Esophagus squamous epithelium (tissue), 4 donors: ENCODE results near the gene PRTG.

Experiments used
- POLR2A ChIP-seq, 4 donors: fragments of 450-650 bp; IDR thresholded peaks; one replicate each; pipeline ENCODE4 v1.6.1; 2017; ENCODE audit warnings: antibody characterized with exemption in 4 of 4, mild to moderate bottlenecking in 4 of 4, moderate library complexity in 3 of 4
- TF ChIP-seq, protein P1 (sequence below), 6 experiments: fragments of 450-650 bp in 4 of 6; fragments of 200-600 bp in 2 of 6; sonication (generic) in 2 of 6; IDR thresholded peaks; one replicate each; pipeline ENCODE4 v1.5.1; 2016 to 2019; ENCODE audit warnings: antibody characterized with exemption in 6 of 6, mild to moderate bottlenecking in 4 of 6, moderate library complexity in 4 of 6

DNA sequence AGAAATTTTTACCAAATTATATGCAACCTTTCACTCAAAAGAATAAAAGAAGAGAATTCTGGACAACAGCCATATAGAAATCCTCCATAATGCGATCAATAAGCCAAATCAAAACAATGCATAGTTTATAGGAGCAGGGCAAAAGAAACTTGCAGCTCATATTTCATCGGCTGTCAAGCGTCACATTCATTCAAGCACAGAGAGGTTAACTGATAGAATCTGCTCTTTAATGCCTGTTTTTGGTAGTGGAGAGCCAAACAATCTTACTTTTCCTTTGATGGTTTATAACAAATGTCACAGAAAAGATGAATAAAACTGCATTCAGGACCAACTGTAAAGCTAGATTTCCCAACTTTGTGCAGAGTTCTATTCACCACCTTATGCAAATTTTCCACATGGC, 35.4 kb downstream of the PRTG start:
- TF ChIP-seq, protein P1, sequence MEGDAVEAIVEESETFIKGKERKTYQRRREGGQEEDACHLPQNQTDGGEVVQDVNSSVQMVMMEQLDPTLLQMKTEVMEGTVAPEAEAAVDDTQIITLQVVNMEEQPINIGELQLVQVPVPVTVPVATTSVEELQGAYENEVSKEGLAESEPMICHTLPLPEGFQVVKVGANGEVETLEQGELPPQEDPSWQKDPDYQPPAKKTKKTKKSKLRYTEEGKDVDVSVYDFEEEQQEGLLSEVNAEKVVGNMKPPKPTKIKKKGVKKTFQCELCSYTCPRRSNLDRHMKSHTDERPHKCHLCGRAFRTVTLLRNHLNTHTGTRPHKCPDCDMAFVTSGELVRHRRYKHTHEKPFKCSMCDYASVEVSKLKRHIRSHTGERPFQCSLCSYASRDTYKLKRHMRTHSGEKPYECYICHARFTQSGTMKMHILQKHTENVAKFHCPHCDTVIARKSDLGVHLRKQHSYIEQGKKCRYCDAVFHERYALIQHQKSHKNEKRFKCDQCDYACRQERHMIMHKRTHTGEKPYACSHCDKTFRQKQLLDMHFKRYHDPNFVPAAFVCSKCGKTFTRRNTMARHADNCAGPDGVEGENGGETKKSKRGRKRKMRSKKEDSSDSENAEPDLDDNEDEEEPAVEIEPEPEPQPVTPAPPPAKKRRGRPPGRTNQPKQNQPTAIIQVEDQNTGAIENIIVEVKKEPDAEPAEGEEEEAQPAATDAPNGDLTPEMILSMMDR (IDR thresholded peaks at IDR 0.05), result no peak
- TF ChIP-seq POLR2A (IDR thresholded peaks at IDR 0.05), result no peak
